Cardiac muscle cell (in vitro differentiated cells and primary cell): ENCODE results near the gene MOB3A. TPM values are rescaled to one million over a fixed set of nuclear protein-coding genes. Genes with fewer than 3 reads are reported as not detected.

Experiments used
- DNase-seq, 2 donors: peaks; one replicate each; pipeline versions ENCODE4 v3.0.0 to v3.0.0-alpha.2; 2010 to 2017; ENCODE audit warnings: low read depth in 1 of 2, low spot score in 1 of 2
- H3K27ac ChIP-seq: fragments of 200-600 bp; sonication (generic); 2 replicates; pipeline ENCODE4 v1.5.1; 2016
- H3K27me3 ChIP-seq: fragments of 200-600 bp; sonication (generic); 2 replicates; pipeline ENCODE4 v1.6.0; 2016; ENCODE audit warnings: control low read depth
- H3K36me3 ChIP-seq: fragments of 200-600 bp; sonication (generic); 2 replicates; pipeline ENCODE4 v1.5.1; 2016; ENCODE audit warnings: control low read depth
- H3K4me1 ChIP-seq: fragments of 200-600 bp; sonication (generic); 2 replicates; pipeline ENCODE4 v1.8.1; 2017; ENCODE audit warnings: low read depth, mild to moderate bottlenecking, mixed run types
- H3K4me3 ChIP-seq: fragments of 200-600 bp; sonication (generic); 2 replicates; pipeline ENCODE4 v1.5.1; 2016; ENCODE audit warnings: mild to moderate bottlenecking
- H3K9me3 ChIP-seq: fragments of 200-600 bp; sonication (generic); 2 replicates; pipeline ENCODE4 v1.5.1; 2017; ENCODE audit warnings: low read depth, mild to moderate bottlenecking, control low read depth
- polyA plus RNA-seq: library from polyadenylated mRNA; unstranded; fragments of >200 nt; fragmentation: Nextera tagmentation; extraction: Ambion mirVana; gene quantifications from 2 replicates; pipeline ENCODE4 v1.2.1, GENCODE V29; 2016
- total RNA-seq: library from RNA; depleted of rRNA; stranded (reverse); fragments of >200 nt; gene quantifications from 2 replicates; pipeline ENCODE4 v1.2.3, GENCODE V29; 2016
- TF ChIP-seq, protein P1 (sequence below): IDR thresholded peaks from 2 replicates; pipeline ENCODE4 v1.5.1; 2012; ENCODE audit warnings: low read depth, mild to moderate bottlenecking, low read length

Gene MOB3A
- total and polyA plus RNA-seq, 2 experiments from 2014 or later = 15.1 to 21.6 TPM

DNA sequence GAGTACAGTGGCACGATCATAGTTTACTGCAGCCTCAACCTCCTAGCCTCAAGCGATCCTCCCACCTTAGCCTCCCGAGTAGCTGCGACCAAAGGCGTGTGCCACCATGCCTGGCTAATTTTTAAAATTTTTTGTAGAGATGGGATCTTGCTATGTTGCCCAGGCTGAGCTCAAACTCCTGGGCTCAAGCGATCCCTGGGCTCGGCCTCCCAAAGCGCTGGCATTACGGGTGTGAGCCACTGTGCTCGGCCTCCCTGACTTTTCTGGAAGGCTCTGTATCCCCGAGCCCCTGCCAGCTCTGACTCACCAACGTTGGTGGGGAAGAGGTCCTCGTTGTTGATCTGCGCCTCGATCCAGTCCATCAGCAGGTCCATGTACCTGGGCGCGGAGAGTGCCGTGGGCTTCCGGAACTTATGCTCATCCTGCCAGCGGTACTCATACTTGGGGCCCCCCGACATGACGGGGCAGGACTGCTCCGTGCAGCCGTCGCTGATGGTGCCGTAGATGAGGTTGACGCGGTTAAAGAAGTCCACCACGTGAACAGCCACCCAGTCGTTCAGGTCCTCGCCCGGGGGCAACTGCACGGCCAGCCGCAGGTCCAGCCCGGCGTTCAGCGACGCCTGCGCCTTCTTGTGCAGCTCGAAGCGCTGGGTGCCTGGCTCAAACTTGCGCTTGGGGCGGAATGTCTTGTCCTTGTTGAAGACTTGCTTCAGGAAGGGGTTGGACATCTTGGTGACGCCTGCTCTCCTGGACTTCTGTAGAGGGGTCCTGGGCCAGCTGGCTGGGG lies 18.1 kb downstream of the MOB3A start:
- Histone ChIP-seq H3K27ac (no peak overlapping the region), H3K9me3 (no peaks in the 10 kb centered on the region), H3K27me3 (no peaks in the 10 kb centered on the region), H3K36me3 (peaks cover 8% of the 10 kb centered on the region), H3K4me3 (no peak overlapping the region), H3K4me1 (no peaks in the 10 kb centered on the region)
- DNase-seq = no peak
- TF ChIP-seq, protein P1, sequence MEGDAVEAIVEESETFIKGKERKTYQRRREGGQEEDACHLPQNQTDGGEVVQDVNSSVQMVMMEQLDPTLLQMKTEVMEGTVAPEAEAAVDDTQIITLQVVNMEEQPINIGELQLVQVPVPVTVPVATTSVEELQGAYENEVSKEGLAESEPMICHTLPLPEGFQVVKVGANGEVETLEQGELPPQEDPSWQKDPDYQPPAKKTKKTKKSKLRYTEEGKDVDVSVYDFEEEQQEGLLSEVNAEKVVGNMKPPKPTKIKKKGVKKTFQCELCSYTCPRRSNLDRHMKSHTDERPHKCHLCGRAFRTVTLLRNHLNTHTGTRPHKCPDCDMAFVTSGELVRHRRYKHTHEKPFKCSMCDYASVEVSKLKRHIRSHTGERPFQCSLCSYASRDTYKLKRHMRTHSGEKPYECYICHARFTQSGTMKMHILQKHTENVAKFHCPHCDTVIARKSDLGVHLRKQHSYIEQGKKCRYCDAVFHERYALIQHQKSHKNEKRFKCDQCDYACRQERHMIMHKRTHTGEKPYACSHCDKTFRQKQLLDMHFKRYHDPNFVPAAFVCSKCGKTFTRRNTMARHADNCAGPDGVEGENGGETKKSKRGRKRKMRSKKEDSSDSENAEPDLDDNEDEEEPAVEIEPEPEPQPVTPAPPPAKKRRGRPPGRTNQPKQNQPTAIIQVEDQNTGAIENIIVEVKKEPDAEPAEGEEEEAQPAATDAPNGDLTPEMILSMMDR = no peak

DNA sequence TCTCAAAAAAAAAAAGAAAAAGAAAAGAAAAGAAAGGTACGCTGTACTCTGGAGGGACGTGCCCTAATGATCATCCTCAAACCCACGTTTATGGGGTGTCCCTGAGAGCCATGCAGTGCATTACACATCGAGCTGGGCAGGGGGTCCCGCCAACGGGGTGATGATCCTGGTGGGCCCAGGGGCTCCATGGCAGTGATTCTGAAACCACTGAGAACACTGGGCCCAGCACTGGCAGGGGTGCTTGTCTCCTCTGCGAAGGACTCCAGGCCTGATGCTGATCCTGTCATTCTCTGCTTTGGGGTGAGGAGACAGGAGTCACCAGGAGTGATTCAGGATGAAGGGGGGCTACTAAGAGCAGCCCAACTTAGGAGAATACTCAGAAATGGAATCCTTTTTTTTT lies 18.7 kb downstream of the MOB3A start:
- Histone ChIP-seq H3K27ac (no peak overlapping the region), H3K4me3 (no peak overlapping the region), H3K27me3 (no peaks in the 10 kb centered on the region), H3K4me1 (no peaks in the 10 kb centered on the region), H3K36me3 (peaks cover 13% of the 10 kb centered on the region), H3K9me3 (no peaks in the 10 kb centered on the region)
- TF ChIP-seq, protein P1 = no peak
- DNase-seq = no peak

DNA sequence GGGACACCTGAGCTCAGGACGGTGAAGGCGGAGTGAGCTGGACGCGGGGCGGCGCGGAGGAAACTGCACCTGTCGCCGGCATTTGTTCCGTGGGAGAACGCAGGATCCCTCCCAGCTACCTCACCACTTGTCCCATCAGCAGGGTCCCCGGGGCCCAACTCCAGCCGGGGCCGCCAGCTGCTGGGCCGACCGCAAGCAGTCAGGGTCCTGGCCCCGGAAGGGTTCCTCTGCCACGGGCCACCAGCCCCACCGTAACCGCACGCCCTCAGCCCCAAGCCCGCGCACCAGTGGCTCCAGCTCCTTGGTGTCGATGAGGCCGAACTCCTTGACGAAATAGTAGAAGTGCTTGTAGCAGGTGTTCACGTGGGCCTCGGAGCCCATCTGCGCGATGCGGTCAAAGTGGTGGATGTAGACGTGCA lies 19.6 kb downstream of the MOB3A start:
- H3K27me3 ChIP-seq = no peaks in the 10 kb centered on the region
- peaks cover 17% of the 10 kb centered on the region for H3K36me3 ChIP-seq

DNA sequence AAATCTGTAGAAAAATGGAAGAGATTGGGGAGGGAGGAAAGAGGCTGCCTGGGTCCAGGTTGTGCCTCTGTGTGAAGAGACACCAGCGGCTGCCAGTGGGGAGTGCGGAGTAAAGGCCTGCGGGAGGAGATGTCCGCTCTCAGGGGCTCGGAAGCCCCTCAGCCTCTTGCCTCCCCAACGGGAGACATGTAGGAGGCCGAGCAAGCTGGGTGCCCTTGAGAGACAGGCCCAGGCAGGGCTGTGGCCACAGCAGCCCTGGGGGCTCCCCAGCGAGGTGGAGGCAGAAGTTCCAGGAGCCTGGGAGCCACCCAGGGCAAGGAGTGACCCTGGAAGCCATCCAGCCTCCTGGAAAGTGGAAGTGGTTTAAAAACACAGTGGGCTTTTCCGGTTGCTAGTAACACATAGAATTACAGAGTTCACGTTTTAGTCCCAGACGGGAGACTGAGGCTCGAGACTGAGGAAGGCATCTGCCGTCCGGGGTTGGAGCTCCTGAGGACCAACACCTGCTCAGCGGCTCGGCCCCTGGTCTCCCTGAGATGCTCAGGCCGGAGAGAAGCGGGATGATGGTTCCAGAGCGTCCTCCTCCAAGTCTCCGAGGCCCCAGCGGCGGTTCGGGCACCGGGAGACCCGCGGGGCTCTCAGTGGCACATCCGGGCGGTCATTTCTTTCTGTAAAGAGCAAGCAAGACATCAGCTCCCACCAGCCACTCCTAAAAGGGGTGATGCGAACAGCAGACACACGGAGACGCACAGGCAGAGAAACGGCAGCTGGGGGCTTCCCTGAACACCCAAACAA lies 23.2 kb downstream of the MOB3A start:
- no peak for DNase-seq
- no peaks in the 10 kb centered on the region for H3K27me3 ChIP-seq
- H3K4me1 ChIP-seq = no peaks in the 10 kb centered on the region
- no peak overlapping the region for H3K27ac ChIP-seq
- no peaks in the 10 kb centered on the region for H3K9me3 ChIP-seq
- H3K36me3 ChIP-seq = peaks cover 17% of the 10 kb centered on the region
- TF ChIP-seq, protein P1 = no peak
- no peak overlapping the region for H3K4me3 ChIP-seq

More for the DNA sequence above, 19.6 kb downstream of the MOB3A start:
- TF ChIP-seq, protein P1 = no peak
- Histone ChIP-seq H3K4me3 (no peak overlapping the region), H3K9me3 (no peaks in the 10 kb centered on the region), H3K27ac (no peak overlapping the region), H3K4me1 (no peaks in the 10 kb centered on the region)
- no peak for DNase-seq

DNA sequence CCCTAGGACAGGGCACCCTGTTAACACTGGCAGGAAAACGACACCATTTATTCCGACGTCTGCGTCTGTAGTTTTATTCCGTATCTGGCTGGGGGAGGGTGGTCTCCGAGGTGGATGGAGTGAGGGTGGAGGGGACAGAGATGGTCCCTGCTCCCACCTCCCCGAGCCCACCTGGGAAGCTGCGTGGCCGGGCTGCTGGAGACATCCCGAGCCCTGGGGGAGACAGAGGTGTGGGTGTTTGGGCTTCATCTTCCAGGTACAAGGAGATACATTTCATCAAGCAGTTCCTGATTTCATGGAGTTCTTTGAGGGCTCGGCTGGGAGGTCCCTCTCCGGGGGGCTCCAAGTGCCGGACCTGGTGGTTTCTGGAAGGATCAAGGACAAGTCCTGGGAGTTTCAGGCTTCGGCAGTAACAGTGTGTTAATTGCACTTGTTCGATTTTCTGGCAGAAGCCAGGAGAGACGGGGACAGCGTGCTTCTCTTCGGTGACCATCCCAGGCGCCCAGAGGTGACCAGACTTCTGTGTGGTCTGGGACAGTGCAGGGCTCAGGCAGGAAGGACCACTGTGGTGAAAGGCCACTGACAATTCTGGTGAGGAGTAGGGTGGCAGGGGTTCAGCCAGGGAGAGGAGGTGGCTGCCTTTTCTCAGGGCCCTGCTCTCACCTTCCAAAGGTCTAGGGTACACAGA lies 25.0 kb downstream of the MOB3A start:
- H3K4me1 ChIP-seq = no peaks in the 10 kb centered on the region
- no peak overlapping the region for H3K27ac ChIP-seq
- H3K4me3 ChIP-seq = no peak overlapping the region
- TF ChIP-seq, protein P1 = no peak
- H3K36me3 ChIP-seq = peaks cover 9% of the 10 kb centered on the region
- no peaks in the 10 kb centered on the region for H3K9me3 ChIP-seq
- no peaks in the 10 kb centered on the region for H3K27me3 ChIP-seq
- DNase-seq = no peak
